ENCODE measurements around the gene RXRA.

GRCh38 chr9:134472256-134472655 is 146.0 kb downstream of the RXRA start:
- no peak for TF ChIP-seq NFE2L2 (IDR thresholded peaks at IDR 0.05; ENCODE audit: low read depth, low read length)
- no peak for TF ChIP-seq POLR2A (IDR thresholded peaks at IDR 0.05; ENCODE audit: low read depth, low read length)
- TF ChIP-seq, protein P1, sequence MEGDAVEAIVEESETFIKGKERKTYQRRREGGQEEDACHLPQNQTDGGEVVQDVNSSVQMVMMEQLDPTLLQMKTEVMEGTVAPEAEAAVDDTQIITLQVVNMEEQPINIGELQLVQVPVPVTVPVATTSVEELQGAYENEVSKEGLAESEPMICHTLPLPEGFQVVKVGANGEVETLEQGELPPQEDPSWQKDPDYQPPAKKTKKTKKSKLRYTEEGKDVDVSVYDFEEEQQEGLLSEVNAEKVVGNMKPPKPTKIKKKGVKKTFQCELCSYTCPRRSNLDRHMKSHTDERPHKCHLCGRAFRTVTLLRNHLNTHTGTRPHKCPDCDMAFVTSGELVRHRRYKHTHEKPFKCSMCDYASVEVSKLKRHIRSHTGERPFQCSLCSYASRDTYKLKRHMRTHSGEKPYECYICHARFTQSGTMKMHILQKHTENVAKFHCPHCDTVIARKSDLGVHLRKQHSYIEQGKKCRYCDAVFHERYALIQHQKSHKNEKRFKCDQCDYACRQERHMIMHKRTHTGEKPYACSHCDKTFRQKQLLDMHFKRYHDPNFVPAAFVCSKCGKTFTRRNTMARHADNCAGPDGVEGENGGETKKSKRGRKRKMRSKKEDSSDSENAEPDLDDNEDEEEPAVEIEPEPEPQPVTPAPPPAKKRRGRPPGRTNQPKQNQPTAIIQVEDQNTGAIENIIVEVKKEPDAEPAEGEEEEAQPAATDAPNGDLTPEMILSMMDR (conservative IDR thresholded peaks at IDR 0.05; ENCODE audit: low read depth, low read length), result no peak
- no peak for TF ChIP-seq RFX5 (IDR thresholded peaks at IDR 0.05; ENCODE audit: low read depth, low read length)
- TF ChIP-seq RAD21 (IDR thresholded peaks at IDR 0.05; ENCODE audit: low read length), result no peak
- TF ChIP-seq MXI1 (IDR thresholded peaks at IDR 0.05; ENCODE audit: borderline replicate concordance, low read depth, low read length), result no peak
- no peak for TF ChIP-seq MAFK (IDR thresholded peaks at IDR 0.05; ENCODE audit: low read depth, low read length)
